SKM-1 treated with dmso at 0.1 percent for 144 hours (cell line): Measurements from ENCODE around the gene MTUS2.

Experiments
- DNase-seq: peaks from one replicate; lab custom pipeline; 2025; ENCODE audit not compliant: unreplicated experiment; lab: John Stamatoyannopoulos, UW

The MTUS2 gene

DNA sequence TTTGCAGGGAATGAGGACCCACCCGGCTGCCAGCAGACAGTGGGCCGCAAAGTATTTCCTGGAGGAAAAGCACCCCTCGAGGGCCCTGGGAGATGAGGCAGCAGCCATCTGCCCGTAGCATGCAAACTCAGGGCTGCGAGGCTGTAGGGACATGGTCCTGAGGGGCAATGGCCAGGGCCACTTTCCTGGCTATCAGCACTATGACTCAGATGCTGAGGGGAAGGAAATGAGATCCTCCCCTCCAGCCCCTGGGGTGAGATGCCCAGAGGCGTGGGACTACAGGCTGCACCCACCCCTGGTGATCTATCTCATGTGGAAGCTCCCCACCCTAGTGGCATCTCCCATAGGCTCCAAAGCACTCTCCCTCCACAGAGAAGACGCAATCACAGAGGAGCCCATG, 695.2 kb downstream of the MTUS2 start:
- DNase-seq: no peak

DNA sequence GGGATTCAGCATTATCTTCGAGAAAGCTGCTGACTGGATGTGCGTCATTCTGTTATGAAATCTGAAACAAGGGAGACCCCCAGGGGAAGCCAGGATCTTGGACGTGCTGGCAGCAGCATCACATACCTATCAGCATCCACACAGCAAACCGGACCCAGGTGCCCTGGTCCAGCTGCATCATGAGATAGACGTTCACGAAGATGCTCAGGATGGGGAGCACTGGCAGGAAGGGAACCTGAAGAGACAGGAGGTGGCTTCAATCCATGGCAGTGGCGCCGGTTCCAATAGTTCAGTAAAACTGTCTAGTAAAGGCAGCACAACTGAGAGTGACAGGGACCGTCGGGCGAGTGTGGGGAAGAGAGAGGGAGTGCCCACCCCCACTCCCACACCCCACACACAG, 695.9 kb downstream of the MTUS2 start:
- DNase-seq: no peak

DNA sequence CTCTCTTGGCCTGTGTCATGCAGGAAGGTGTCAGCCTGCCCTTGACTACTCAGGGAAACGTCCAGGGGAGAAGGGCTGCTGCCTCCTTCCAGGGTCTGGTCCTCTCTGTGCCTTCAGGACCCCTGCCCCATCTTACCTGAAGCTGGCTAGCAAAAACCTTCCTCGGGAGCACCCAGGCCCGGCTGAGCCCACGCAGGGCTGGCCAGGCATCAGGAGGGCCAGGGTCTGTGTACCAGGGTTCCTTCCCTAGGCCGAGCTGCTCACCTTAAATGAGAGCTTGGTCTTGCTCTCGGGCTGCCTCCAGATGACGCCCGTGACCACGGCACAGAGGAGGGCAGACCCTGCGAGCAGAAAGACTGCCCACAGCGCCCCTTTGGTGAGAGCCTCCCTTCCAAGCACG, 696.7 kb downstream of the MTUS2 start:
- DNase-seq: no peak

DNA sequence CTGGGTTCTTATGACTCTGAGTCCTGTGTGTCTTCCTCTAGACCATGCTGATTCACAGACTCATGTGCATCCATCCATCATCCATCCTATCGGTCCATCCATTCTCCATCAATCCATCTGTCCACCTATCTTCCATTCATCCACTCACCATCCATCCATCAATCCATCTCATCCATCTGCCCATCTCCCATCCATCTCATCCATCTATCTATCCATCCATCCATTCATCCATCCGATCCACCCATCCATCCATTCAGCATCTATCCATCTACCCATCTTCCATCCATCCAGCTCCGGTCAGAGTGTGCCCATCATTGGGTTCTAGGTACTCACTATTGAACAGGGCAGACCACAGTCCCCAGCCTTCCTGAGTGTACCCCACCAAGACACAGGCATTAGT, 699.8 kb downstream of the MTUS2 start:
- DNase-seq: no peak

DNA sequence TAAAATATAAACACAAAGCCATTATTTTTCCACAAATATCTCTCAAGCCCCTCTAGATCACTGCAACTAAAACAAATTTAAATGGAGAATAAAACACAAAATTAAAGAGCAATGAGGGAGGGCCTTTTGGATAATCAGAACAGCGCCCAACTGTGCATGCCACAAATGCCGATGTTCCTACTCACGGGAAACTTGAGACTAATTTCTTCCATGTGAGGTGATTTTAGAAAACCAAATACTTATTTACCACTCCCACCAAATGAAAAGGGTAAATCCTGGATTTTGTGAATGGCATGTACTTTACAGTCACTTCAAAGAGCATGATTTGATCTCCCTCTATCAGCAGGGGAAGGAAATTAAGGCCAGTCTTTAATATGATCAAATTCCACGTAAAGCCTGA, 700.5 kb downstream of the MTUS2 start:
- DNase-seq: no peak

DNA sequence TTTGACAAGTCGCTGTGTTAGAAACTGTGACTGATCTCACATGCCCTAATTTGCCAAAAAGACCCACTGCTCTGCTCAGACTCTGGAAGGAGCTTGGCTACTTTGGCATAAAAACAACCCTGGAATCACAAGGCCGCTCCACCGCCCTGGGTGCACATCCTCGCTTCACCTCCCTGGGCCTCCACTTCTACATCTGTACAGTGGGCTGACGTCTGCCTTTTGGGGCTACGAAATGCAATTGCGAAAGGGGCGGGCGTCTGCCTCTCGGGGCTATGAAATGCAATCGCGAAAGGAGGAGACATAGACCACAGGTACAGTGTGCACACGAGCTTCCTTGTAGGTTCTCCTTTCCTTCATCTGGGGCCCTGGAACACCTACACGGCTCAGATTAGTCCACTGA, 701.2 kb downstream of the MTUS2 start:
- no peak for DNase-seq

DNA sequence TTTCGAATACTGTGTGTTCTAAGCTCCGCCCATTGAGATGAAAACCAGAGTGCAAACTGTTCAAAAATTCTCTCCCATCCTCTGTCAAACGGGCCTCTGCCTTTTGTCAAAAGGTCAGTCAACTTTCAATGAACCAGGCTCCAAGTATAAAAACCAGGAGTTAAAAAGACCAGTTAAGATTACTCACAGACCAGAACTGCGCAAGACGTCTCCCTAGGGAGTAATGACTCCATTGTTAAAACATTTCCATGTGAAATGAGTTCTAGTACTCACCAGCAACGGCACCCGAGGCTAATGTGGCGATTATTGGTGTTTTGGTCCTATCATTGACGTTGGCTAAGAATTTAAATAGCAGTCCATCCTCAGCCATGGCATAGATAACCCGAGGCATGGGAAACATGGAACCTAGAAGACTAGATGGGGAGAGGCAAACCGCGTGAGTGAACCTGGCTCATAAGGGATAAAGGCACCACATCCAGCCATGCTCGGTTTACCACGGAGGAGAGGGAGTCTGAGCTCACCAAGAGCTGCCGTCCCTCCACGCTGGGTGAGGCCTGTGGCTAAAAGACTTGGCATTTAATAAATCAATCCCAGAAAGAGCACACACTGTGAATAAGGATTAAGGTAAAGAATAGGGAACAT, 702.0 kb downstream of the MTUS2 start:
- no peak for DNase-seq

DNA sequence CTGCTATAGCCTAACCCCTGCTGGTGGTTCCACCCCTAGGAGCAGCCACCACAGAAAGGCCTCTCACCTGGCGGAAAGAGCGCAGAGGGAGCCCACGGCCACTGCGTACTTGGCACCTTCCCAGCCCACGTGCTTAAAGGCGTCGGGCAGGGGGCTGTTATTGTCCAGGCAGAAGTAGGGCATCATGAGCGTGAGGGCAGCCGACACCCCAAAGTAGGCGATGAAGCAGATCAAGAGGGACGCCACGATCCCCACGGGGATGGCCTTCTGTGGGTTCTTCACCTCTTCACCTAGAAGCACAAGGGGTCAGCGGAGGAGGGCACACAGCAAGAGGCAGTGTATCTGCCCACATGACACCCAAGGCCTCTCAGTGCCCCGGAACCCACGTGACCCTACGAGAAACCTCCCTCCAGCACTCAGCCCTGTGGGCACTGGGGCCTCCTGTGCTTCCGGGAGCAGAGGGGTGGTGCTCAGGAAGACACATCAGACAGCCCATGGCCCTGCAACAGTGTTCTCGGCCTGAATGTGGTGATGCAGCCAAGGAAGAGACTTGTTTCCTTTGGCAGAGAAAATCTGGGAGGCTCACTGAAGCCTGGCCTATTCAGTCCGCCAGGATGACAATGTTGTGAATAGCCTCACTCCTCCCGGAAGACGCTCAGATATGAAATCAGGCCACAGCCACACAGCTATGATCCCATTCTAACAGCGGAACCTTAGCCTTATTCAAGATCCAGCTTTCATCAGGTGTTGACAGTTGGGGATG, 703.2 kb downstream of the MTUS2 start:
- no peak for DNase-seq

DNA sequence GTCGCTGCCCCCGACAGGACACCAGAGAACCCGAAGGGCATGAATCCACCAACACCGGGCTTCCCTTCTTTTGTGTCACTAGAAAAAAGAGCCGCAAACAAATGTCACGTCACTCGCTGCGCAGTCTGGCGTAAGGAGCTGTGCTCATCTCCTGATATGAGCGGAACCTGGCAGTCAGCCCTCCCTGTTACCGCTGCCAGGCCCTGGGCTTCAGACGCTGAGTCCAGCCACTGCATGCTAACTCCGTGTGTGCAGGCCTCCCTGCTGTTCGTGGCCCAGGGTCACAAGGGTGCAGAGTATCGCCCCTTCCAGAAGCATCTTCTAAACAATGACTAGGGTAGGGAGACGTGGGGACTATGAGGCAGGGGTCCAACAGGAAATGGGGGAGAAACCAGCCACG, 704.0 kb downstream of the MTUS2 start:
- DNase-seq: no peak

DNA sequence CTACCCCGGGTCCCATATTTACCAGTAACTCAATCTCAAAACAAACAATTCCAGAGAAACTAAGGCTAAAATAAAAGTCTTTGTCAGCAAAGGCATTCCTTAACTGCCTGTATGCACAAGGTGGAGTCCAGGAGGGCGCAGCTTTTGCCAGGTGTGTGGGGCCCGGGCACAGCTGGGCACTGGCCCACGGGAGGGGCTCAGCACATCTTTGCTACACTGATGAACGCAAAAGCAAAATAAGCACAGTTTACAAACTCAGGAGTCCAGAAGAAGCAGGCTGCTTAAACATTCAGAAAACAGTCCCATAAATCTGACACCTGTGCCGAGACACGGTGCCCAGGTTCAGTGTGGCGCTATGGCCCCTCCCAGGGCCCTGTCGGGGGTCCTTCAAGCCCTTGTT, 704.5 kb downstream of the MTUS2 start:
- no peak for DNase-seq

DNA sequence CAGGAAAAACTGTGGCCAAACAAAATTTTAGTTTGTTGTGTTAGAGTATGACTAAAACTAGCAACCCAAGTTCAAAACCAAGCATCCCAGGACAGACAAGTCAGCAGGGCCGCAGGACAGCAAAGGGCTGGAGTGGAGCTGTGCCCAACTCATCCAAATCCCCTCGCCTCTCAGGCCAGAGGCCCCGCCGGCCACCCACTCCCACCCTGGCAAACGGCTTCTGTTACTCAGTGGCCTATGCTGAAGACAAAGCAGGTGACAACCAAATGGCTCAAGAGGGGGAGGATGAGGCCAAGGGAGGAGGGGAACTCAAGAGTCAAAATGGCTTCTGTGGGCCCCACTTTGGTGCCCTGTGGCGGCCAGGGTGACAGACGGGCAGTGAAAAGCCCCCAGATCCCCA, 705.6 kb downstream of the MTUS2 start:
- DNase-seq: no peak

DNA sequence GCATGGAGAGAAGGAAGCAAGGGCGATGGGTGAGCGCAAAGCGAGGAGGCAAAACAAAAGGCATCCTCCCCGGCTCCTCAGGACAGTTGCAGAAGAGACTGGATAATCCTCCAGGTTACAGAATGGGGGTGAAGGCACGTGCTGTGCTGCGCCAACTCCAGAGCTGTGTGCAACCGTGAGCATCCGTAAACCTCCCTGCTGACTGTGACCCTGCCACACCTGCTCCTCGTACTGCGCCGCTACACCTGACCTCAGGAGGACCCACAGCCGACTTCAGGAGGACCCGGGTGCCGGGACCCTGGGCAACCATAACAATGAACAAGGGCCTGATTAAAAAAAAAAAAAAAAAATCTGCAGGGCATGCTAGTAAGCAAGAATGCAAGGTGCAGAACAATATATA, 706.6 kb downstream of the MTUS2 start:
- no peak for DNase-seq

DNA sequence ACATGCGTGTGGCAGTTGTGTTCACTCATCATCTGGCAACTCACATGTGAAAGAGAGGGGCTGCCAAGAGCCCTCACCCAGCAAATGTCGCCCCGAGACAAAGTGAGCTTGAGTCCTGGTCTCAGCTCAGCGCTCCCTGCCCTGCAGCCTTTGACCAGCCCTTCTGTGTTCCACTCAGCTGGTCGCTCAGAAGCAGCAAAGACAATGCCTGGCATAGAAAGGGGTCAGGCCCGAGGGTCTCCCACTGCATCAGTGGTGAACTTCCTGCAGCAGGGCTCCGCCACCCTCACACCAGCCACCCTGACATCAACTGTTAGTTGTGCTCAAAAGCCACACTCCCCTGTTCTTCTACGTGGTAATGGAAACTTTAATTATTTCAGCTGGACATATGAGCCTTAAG, 707.4 kb downstream of the MTUS2 start:
- DNase-seq: no peak

DNA sequence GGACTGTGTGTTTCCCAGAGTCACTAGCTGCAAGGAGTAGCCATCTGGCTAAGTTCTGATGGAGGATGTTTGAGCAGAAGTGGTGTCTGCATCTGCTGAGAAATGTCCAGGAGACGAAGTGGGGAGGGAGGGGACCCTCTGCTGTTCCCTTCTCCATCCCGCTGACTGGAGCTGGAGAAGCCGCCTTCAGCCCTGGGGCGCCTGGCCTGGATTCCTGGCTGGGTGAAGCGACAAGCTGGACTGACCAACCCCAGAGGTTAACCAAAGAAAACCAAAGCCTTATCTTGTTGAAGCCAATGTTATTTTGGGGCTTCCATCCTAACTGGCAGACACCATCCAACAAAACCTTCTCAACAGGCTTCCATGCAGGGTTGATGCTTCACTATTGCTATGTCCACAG, 707.8 kb downstream of the MTUS2 start:
- DNase-seq: no peak

DNA sequence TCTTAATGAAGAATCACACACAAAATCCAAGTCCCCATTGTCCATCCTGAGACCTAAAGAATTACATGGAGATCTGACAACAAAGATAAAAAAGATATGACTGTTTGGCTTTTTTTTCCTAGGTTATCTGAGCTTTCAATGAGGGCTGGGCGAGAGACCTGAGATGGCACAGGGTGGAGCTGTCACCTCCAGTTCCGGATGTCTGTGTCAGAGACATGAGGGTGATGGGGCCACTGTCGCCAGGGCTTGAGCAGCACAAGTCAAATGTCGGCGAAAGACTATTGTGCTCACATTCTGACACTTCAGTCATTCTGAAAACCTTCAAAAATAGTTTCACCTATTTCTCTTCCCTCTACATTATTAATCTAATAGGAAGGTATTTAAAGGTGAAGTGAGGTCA, 709.6 kb downstream of the MTUS2 start:
- no peak for DNase-seq

DNA sequence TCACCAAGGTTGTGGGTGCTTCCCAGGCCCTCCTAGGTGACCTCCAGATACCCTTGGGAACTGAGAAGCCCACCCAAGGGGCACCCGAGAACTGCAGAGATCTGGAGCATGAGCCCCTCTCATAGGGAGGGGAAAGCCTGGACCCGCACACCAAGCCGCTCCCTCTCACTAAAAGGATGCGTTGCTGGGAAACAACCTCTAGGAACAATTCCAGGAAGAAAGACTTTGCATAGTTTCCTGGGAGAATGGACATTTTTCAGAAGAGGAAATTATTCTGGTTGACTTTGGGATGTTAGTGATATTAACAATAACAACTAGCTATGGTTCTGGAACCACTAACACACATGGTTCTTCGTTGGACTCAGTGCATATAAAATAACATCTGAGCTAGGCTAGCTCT, 710.8 kb downstream of the MTUS2 start:
- no peak for DNase-seq

DNA sequence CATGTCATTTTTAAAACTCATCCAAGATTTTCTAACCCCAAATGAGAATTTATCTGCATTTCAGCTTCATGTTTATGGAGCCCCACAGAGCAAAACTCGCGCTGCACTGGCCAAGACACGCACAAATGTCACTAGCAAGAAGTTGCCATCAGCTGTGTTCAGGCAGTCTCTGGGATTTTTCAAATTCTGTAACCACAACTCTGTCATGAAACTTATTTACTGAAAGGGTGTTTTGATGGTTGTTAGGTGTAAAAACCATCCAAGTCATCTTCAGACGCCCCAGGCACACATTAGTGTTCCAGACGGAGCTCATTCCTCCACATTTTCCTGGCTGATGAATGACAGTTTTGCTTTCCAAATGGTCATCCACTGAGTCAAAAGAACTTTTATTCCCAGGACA, 712.0 kb downstream of the MTUS2 start:
- DNase-seq: no peak

DNA sequence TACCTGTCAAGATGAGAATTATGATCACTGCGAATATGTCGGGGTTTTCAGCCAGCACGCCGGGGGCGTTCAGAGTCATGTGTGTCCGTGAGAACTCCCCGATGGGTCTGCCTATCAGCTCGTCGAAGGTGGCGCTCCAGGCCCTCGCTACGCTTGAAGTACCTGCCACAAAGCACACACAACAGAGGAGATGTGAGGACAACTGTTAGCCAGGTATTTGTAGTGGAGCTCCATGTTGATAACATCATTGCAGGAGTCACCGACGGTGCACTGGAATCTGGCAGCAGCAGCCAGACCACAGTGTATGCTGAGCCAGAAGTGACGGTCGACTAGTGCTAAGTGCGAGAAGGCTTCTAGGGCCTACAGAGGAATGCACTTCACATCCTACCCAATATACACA, 712.7 kb downstream of the MTUS2 start:
- DNase-seq: no peak

DNA sequence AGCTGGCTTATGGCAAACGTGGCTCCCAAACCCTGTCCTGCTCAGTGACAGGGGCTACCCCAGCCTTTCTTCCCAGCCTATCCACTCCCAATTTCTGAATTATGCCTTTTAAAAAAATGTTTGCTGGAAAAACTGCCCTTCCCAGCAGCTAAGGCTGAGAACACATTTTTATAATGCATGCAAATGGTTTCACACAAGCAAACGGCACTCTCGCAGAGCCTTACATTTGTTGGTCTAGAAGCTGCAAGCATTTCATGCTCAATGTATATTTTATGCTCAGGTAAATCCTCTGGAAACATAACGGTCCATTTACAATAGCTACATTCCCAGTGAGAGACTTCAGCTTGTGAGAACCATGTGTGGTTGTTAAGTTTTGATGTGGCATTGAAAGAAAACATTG, 713.9 kb downstream of the MTUS2 start:
- DNase-seq: no peak

DNA sequence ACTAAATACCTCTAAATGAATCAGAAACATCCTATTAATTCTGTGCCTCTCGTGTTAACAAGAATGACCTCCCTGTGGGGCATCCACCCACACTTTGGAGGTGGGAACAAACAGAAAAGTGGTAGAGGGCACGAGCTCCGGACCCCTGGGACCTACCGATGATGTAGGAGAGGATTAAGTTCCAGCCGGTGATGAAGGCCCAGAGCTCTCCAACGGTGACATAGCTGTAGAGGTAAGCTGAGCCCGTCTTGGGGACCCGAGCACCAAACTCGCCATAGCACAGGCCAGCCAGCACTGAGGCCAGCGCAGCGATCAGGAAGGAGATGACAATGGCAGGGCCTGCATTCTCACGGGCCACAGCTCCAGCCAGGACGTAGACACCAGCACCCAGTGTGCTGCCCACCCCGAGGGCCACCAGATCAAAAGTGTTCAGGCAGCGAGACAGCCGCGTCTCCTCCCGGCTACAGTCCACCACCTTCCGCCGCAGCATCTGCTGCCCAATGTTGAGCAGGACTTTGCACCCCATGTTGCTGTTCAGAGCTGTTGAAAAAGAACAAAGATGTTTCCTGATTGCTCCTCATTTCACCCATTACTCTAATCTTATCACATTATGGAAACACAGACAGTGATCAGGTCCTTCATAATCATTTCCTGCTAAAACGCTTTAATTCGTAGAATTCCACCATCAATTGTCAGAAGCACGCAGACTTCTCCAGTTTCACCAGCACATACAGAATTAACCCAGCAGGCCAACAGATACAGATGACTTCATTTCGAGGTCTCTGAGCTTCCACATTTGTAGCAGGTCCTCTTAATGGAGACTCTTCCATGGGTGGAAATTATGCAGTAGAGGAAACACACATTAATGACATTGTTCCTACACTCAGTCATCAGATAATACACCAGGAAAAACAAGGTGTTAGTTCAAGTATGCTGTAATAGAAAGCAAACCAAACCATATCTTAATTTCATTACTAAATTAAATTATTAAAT, 715.8 kb downstream of the MTUS2 start:
- no peak for DNase-seq

DNA sequence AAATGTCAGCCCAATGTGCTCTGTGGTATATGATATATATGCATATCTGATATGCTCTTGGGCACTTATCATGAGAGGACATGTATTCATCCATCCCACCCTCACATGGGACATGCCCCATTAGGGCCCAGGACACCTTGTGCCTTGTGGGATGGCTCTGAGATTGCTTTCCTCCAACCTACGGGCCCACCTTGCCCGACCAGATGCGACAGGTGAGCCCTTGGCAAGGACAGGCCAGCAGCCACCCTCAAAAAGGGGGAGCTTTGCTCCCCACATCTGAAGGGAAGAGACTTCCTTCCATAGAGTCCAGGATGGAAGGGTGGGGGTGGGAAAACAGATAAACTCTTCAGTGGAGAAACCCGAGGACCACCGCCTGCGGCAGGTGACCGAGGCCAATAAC, 716.7 kb downstream of the MTUS2 start:
- DNase-seq: no peak
